Smooth muscle cell of the pulmonary artery (primary cell): Measurements from ENCODE around the gene VPS41. TPM values are rescaled to one million over a fixed set of nuclear protein-coding genes. Genes with fewer than 3 reads are reported as not detected.

Experiments used
- total RNA-seq: library from RNA; depleted of rRNA; stranded (reverse); fragments of >200 nt; gene quantifications from 2 replicates; pipeline ENCODE4 v1.2.3, GENCODE V29; 2014

VPS41 gene
- 65.7 and 93.6 TPM in 2 replicates for total RNA-seq

GRCh38 chr7:38908759-38909335 lies at the start of gene VPS41:
Gene VPS41, minus strand, starts transcription at chr7:38909191. Its CDS starts 17 bp downstream, at chr7:38909174.

Other genes starting within 250 kb of the VPS41 start
- not detected in 2 replicates for gene POU6F2, start 68.7 kb upstream of the VPS41 start, total RNA-seq